HEK293 (cell line): ENCODE data around the gene NAV2.

Experiments
- CTCF ChIA-PET: fragments of 350-600 bp; formaldehyde crosslinking; extraction: SDS; loops from one replicate; lab custom pipeline; 2021; ENCODE audit warnings: antibody characterized with exemption; lab: Yijun Ruan, JAX
- POLR2A ChIA-PET: fragments of 300-600 bp; formaldehyde crosslinking; extraction: SDS; loops from one replicate; lab custom pipeline; 2020; ENCODE audit warnings: antibody characterized with exemption, inconsistent platforms; lab: Yijun Ruan, JAX
- H3K27ac ChIP-seq: fragments of 200-500 bp; sonication (Bioruptor generic); 2 replicates; pipeline ENCODE4 v1.5.1; 2014; ENCODE audit warnings: low read depth, low read length, control low read depth, inconsistent platforms; ENCODE audit errors: extremely low read depth
- H3K36me3 ChIP-seq, 2 experiments: fragments of 200-500 bp in 1 of 2; sonication (Bioruptor generic) in 1 of 2; 1 replicate in 1 of 2; 2 replicates in 1 of 2; pipeline ENCODE4 v1.5.1; 2014 to 2017; ENCODE audit warnings: inconsistent platforms in 2 of 2, low read length in 2 of 2; ENCODE audit not compliant: control insufficient read depth in 2 of 2, insufficient read depth in 1 of 2
- H3K4me1 ChIP-seq: fragments of 200-500 bp; sonication (Bioruptor generic); 2 replicates; pipeline ENCODE4 v1.5.1; 2014; ENCODE audit warnings: mild to moderate bottlenecking, low read length, inconsistent platforms; ENCODE audit not compliant: control insufficient read depth, insufficient read depth
- H3K4me3 ChIP-seq: 2 replicates; pipeline ENCODE4 v1.5.1; 2011; ENCODE audit warnings: low read depth, mild to moderate bottlenecking, control low read depth, low read length, moderate library complexity
- H3K9me3 ChIP-seq: fragments of 200-500 bp; sonication (Bioruptor generic); 2 replicates; pipeline ENCODE4 v1.5.1; 2014; ENCODE audit warnings: low read depth, low read length, inconsistent platforms; ENCODE audit not compliant: control insufficient read depth, insufficient read depth
- KLF9 ChIP-seq: fragments of 450-650 bp; formaldehyde crosslinking; IDR thresholded peaks from 2 replicates; pipeline ENCODE4 v1.5.1; 2016; ENCODE audit warnings: missing biosample characterization, missing genetic modification characterization, low read depth
- REPIN1 ChIP-seq: fragments of 450-650 bp; formaldehyde crosslinking; IDR thresholded peaks from 2 replicates; pipeline ENCODE4 v1.5.1; 2017; ENCODE audit warnings: missing biosample characterization, missing genetic modification characterization, low read depth
- SETDB1 ChIP-seq: IDR thresholded peaks from one replicate; pipeline ENCODE4 v1.6.1; 2017; ENCODE audit warnings: mild to moderate bottlenecking, low read length, moderate library complexity, mixed read lengths; ENCODE audit not compliant: insufficient read length
- TCF7L2 ChIP-seq: IDR thresholded peaks from 2 replicates; pipeline ENCODE4 v1.6.1; 2011; ENCODE audit warnings: low read depth, mild to moderate bottlenecking, inconsistent platforms, low read length, moderate library complexity, borderline replicate concordance
- ZBTB21 ChIP-seq: fragments of 450-650 bp; formaldehyde crosslinking; IDR thresholded peaks from 2 replicates; pipeline ENCODE4 v1.5.1; 2017; ENCODE audit warnings: missing biosample characterization, missing genetic modification characterization
- ZFP3 ChIP-seq: fragments of 450-650 bp; formaldehyde crosslinking; IDR thresholded peaks from 2 replicates; pipeline ENCODE4 v1.5.1; 2016; ENCODE audit warnings: low read depth, missing biosample characterization, missing genetic modification characterization
- ZNF10 ChIP-seq: fragments of 450-650 bp; formaldehyde crosslinking; IDR thresholded peaks from 2 replicates; pipeline ENCODE4 v1.5.1; 2017; ENCODE audit warnings: missing biosample characterization, missing genetic modification characterization
- ZNF112 ChIP-seq: fragments of 450-650 bp; formaldehyde crosslinking; IDR thresholded peaks from 2 replicates; pipeline ENCODE4 v1.5.0; 2017; ENCODE audit warnings: missing biosample characterization, missing genetic modification characterization
- ZNF132 ChIP-seq: fragments of 450-650 bp; formaldehyde crosslinking; IDR thresholded peaks from 2 replicates; pipeline ENCODE4 v1.5.1; 2017; ENCODE audit warnings: missing biosample characterization, missing genetic modification characterization, borderline replicate concordance
- ZNF174 ChIP-seq: fragments of 450-650 bp; formaldehyde crosslinking; IDR thresholded peaks from 2 replicates; pipeline ENCODE4 v1.5.0; 2017; ENCODE audit warnings: missing biosample characterization, mild to moderate bottlenecking, missing genetic modification characterization
- ZNF473 ChIP-seq: fragments of 450-650 bp; formaldehyde crosslinking; IDR thresholded peaks from 2 replicates; pipeline ENCODE4 v1.5.1; 2017; ENCODE audit warnings: missing biosample characterization, missing genetic modification characterization
- ZNF561 ChIP-seq: fragments of 450-650 bp; IDR thresholded peaks from 2 replicates; pipeline ENCODE4 v1.5.1; 2018; ENCODE audit warnings: missing biosample characterization, missing genetic modification characterization, borderline replicate concordance
- ZNF571 ChIP-seq: fragments of 450-650 bp; formaldehyde crosslinking; IDR thresholded peaks from 2 replicates; pipeline ENCODE4 v1.5.0; 2017; ENCODE audit warnings: missing biosample characterization, missing genetic modification characterization
- ZNF610 ChIP-seq: fragments of 450-650 bp; formaldehyde crosslinking; IDR thresholded peaks from 2 replicates; pipeline ENCODE4 v1.5.1; 2016; ENCODE audit warnings: missing biosample characterization, missing genetic modification characterization, borderline replicate concordance
- ZNF76 ChIP-seq: fragments of 450-650 bp; formaldehyde crosslinking; IDR thresholded peaks from 2 replicates; pipeline ENCODE4; 2016; ENCODE audit warnings: low read depth, missing biosample characterization, missing genetic modification characterization, borderline replicate concordance
- ZNF785 ChIP-seq: fragments of 450-650 bp; formaldehyde crosslinking; IDR thresholded peaks from 2 replicates; pipeline ENCODE4 v1.5.1; 2016; ENCODE audit warnings: missing biosample characterization, missing genetic modification characterization
- TF ChIP-seq, protein P1 (sequence below): fragments of 450-650 bp; formaldehyde crosslinking; IDR thresholded peaks from 2 replicates; pipeline ENCODE4 v1.5.1; 2016; ENCODE audit warnings: missing biosample characterization, missing genetic modification characterization, borderline replicate concordance
- TF ChIP-seq, protein P2 (sequence below): fragments of 450-650 bp; formaldehyde crosslinking; IDR thresholded peaks from 2 replicates; pipeline ENCODE4 v1.5.1; 2016; ENCODE audit warnings: missing biosample characterization, missing genetic modification characterization
- TF ChIP-seq, protein P3 (sequence below): fragments of 450-650 bp; formaldehyde crosslinking; IDR thresholded peaks from 2 replicates; pipeline ENCODE4 v1.5.1; 2016; ENCODE audit warnings: missing biosample characterization, missing genetic modification characterization
- TF ChIP-seq, protein P4 (sequence below): fragments of 450-650 bp; formaldehyde crosslinking; IDR thresholded peaks from 2 replicates; pipeline ENCODE4 v1.5.1; 2016; ENCODE audit warnings: missing biosample characterization, missing genetic modification characterization
- TF ChIP-seq, protein P5 (sequence below): fragments of 450-650 bp; formaldehyde crosslinking; IDR thresholded peaks from 2 replicates; pipeline ENCODE4 v1.5.1; 2016; ENCODE audit warnings: missing biosample characterization, missing genetic modification characterization

The NAV2 gene

DNA sequence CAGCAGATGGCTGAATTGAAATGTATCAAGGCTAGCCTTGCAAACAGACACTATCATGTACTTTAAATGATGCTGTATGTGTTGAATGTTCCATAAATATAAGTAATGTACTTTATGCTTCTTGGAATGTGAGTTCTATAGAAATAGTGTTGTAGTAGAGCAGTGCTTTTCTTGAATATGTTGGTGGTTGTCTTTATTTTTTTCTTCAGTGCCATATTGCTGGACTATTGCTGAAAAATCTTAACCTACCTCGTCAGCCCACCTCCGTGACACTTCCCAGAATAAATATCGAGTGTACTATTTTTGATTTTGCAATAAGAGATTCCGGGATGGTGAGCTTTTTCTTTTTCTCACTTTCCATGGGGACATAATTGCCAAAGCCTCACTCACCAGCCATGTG, 153.9 kb downstream of the NAV2 start (continued):
- TF ChIP-seq, protein P1, sequence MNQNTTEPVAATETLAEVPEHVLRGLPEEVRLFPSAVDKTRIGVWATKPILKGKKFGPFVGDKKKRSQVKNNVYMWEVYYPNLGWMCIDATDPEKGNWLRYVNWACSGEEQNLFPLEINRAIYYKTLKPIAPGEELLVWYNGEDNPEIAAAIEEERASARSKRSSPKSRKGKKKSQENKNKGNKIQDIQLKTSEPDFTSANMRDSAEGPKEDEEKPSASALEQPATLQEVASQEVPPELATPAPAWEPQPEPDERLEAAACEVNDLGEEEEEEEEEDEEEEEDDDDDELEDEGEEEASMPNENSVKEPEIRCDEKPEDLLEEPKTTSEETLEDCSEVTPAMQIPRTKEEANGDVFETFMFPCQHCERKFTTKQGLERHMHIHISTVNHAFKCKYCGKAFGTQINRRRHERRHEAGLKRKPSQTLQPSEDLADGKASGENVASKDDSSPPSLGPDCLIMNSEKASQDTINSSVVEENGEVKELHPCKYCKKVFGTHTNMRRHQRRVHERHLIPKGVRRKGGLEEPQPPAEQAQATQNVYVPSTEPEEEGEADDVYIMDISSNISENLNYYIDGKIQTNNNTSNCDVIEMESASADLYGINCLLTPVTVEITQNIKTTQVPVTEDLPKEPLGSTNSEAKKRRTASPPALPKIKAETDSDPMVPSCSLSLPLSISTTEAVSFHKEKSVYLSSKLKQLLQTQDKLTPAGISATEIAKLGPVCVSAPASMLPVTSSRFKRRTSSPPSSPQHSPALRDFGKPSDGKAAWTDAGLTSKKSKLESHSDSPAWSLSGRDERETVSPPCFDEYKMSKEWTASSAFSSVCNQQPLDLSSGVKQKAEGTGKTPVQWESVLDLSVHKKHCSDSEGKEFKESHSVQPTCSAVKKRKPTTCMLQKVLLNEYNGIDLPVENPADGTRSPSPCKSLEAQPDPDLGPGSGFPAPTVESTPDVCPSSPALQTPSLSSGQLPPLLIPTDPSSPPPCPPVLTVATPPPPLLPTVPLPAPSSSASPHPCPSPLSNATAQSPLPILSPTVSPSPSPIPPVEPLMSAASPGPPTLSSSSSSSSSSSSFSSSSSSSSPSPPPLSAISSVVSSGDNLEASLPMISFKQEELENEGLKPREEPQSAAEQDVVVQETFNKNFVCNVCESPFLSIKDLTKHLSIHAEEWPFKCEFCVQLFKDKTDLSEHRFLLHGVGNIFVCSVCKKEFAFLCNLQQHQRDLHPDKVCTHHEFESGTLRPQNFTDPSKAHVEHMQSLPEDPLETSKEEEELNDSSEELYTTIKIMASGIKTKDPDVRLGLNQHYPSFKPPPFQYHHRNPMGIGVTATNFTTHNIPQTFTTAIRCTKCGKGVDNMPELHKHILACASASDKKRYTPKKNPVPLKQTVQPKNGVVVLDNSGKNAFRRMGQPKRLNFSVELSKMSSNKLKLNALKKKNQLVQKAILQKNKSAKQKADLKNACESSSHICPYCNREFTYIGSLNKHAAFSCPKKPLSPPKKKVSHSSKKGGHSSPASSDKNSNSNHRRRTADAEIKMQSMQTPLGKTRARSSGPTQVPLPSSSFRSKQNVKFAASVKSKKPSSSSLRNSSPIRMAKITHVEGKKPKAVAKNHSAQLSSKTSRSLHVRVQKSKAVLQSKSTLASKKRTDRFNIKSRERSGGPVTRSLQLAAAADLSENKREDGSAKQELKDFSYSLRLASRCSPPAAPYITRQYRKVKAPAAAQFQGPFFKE = no peak

DNA sequence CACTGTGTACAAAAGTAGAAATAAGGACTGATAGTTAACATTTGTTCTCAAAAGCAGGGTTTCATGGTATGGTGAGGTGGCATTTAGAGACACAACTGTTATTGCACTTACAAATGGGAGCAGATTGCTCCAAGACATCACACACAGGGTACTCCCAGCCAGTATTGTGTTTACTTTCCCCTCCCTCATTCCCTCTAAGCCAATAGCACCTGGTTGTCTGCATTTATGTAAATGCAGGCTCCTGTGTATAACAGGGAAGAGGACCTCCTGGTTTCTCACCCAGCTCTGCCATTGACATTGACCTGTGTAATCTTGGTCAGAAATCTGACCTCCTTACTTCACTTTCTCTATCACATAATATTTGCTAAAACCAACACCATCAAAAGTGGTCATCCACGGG, 154.4 kb downstream of the NAV2 start:
- CTCF ChIA-PET = no interaction called here
- H3K4me1 ChIP-seq = no peaks in the 10 kb centered on the region; the same call in 1 of the 2 replicates
- H3K36me3 ChIP-seq = no peaks in the 10 kb centered on the region
- POLR2A ChIA-PET = no interaction called here
- no peaks in the 10 kb centered on the region for H3K9me3 ChIP-seq
- H3K27ac ChIP-seq = no peak overlapping the region
- H3K4me3 ChIP-seq = no peak overlapping the region
- TF ChIP-seq ZFP3 (no peak), ZNF174 (no peak), ZNF473 (tag by site-specific recombination) (no peak), SETDB1 (no peak)

DNA sequence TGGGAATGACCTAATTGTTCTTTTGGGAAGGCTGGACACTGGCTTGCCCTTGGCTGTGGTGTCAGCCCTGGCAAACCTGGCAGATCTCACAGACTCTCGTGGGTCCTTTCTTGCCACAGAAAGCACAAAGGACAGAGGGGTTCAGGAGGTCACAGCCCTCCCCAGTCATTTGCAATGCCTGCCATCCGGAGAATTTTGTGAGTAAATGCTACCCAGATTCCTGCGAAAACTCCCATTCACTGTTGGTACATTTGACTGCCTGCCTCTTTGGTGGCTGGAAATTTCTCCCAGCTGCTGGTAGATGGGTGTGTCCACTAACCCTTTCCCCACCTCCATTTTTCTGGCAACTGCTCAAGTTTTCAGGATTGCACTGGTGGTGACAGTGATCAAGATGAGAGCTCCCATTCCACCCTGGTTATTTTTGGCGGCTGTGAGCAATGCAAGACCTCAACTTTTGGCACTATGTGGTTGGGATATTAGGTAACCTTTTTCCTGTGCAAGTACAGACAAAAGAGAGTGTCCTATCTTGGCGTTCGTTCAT, 155.7 kb downstream of the NAV2 start:
- CTCF ChIA-PET = interaction anchor here (1.2 kb wide), 1 partner anchor 35 kb away, joined by 4 read pairs; no protein-coding TSS in a partner anchor
- Histone ChIP-seq H3K9me3 (no peaks in the 10 kb centered on the region), H3K27ac (no peak overlapping the region), H3K4me3 (no peak overlapping the region), H3K36me3 (no peaks in the 10 kb centered on the region), H3K4me1 (no peaks in the 10 kb centered on the region; the same call in 1 of the 2 replicates)
- POLR2A ChIA-PET = no interaction called here
- TF ChIP-seq, protein P2, sequence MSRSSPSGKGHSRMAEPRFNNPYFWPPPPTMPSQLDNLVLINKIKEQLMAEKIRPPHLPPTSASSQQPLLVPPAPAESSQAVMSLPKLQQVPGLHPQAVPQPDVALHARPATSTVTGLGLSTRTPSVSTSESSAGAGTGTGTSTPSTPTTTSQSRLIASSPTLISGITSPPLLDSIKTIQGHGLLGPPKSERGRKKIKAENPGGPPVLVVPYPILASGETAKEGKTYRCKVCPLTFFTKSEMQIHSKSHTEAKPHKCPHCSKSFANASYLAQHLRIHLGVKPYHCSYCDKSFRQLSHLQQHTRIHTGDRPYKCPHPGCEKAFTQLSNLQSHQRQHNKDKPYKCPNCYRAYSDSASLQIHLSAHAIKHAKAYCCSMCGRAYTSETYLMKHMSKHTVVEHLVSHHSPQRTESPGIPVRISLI (tag by site-specific recombination) = no peak
- TF ChIP-seq ZNF76 (tag by site-specific recombination) = no peak
- no peak for TF ChIP-seq ZNF561 (tag by site-specific recombination)
- TF ChIP-seq, protein P3, sequence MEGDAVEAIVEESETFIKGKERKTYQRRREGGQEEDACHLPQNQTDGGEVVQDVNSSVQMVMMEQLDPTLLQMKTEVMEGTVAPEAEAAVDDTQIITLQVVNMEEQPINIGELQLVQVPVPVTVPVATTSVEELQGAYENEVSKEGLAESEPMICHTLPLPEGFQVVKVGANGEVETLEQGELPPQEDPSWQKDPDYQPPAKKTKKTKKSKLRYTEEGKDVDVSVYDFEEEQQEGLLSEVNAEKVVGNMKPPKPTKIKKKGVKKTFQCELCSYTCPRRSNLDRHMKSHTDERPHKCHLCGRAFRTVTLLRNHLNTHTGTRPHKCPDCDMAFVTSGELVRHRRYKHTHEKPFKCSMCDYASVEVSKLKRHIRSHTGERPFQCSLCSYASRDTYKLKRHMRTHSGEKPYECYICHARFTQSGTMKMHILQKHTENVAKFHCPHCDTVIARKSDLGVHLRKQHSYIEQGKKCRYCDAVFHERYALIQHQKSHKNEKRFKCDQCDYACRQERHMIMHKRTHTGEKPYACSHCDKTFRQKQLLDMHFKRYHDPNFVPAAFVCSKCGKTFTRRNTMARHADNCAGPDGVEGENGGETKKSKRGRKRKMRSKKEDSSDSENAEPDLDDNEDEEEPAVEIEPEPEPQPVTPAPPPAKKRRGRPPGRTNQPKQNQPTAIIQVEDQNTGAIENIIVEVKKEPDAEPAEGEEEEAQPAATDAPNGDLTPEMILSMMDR (tag by site-specific recombination) = no peak
- TF ChIP-seq ZBTB21 = no peak
- TF ChIP-seq REPIN1 (tag by site-specific recombination) = no peak
- no peak for TF ChIP-seq ZNF132 (tag by site-specific recombination)
- TF ChIP-seq KLF9 (tag by site-specific recombination) = no peak
- no peak for TF ChIP-seq TCF7L2
- no peak for TF ChIP-seq ZNF785 (tag by site-specific recombination)
- TF ChIP-seq ZNF112 (tag by site-specific recombination) = no peak
- TF ChIP-seq, protein P4, sequence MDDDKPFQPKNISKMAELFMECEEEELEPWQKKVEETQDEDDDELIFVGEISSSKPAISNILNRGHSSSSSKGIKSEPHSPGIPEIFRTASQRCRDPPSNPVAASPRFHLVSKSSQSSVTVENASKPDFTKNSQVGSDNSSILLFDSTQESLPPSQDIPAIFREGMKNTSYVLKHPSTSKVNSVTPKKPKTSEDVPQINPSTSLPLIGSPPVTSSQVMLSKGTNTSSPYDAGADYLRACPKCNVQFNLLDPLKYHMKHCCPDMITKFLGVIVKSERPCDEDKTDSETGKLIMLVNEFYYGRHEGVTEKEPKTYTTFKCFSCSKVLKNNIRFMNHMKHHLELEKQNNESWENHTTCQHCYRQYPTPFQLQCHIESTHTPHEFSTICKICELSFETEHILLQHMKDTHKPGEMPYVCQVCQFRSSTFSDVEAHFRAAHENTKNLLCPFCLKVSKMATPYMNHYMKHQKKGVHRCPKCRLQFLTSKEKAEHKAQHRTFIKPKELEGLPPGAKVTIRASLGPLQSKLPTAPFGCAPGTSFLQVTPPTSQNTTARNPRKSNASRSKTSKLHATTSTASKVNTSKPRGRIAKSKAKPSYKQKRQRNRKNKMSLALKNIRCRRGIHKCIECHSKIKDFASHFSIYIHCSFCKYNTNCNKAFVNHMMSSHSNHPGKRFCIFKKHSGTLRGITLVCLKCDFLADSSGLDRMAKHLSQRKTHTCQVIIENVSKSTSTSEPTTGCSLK = no peak
- TF ChIP-seq, protein P5, sequence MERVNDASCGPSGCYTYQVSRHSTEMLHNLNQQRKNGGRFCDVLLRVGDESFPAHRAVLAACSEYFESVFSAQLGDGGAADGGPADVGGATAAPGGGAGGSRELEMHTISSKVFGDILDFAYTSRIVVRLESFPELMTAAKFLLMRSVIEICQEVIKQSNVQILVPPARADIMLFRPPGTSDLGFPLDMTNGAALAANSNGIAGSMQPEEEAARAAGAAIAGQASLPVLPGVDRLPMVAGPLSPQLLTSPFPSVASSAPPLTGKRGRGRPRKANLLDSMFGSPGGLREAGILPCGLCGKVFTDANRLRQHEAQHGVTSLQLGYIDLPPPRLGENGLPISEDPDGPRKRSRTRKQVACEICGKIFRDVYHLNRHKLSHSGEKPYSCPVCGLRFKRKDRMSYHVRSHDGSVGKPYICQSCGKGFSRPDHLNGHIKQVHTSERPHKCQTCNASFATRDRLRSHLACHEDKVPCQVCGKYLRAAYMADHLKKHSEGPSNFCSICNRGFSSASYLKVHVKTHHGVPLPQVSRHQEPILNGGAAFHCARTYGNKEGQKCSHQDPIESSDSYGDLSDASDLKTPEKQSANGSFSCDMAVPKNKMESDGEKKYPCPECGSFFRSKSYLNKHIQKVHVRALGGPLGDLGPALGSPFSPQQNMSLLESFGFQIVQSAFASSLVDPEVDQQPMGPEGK (tag by site-specific recombination) = no peak
- TF ChIP-seq ZNF610 (tag by site-specific recombination) = no peak
- no peak for TF ChIP-seq ZNF10
- no peak for TF ChIP-seq ZNF571 (tag by site-specific recombination)
